Bone marrow (tissue), 2 donors: ENCODE data around the gene GAGE13.
"Not testable (repeated sequence)": the region's sequence is repeated elsewhere in the genome, so short reads cannot be mapped to it uniquely, and the experiment has no call there.

Experiments used
- DNase-seq, 2 donors: peaks; one replicate each; lab custom pipeline; 2025; lab: John Stamatoyannopoulos, UW

Gene GAGE13

DNA sequence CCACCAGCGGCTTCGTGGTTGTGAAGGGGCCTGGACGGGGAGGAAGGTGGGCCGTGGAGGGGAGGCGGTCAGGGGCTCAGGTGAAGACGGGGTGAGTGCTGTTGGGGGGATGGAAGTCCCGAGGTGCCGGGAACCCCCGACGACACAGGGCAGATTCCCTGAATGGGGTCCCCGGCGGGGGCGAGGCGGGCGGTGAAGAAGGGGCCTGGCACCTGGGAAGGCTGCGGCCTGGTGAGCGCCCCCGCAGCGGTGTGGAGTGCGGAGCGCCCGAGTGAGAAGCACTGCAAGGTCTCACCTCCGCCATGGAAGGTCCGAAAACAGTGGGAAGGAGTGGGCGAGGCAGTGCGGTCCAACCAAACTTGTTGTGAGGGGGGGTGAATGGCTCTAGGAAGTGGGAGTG lies 459 bp downstream of the GAGE13 start:
- not testable (repeated sequence) for DNase-seq

DNA sequence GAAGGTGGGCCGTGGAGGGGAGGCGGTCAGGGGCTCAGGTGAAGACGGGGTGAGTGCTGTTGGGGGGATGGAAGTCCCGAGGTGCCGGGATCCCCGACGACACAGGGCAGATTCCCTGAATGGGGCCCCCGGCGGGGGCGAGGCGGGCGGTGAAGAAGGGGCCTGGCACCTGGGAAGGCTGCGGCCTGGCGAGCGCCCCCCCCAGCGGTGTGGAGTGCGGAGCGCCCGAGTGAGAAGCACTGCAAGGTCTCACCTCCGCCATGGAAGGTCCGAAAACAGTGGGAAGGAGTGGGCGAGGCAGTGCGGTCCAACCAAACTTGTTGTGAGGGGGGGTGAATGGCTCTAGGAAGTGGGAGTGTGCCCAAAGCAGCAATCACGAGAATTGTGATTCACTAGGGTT lies 10.1 kb downstream of the GAGE13 start:
- DNase-seq = not testable (repeated sequence)

DNA sequence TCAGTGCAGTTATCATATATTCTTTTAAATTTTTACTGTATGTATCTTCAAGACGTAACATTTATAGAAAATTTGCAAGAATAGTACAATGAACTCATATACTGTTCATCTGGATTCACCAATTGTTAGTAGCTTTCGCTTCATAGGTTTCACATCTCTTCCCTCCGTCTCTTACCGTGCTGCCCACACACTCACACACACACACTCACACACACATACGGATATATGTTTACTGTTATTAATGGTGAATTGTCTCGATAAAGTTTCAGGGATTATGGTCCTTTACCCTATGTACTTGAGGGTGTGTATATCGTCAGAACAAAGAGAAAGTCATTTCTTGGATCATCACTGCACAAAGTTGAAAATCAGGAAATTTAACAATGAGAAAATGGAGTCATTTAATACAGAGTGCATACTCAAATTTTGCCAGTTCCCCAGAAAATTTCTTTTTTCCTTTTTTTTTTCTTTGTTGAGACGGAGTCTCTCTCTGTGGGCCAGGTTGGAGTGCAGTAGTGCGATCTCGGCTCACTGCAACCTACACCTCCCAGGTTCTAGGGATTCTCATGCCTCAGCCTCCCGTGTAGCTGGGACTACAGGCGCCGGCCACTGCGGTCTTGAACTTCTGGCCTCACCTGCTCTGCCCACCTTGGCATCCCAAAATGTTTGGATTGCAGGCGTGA lies 13.3 kb downstream of the GAGE13 start:
- DNase-seq = not testable (repeated sequence)

DNA sequence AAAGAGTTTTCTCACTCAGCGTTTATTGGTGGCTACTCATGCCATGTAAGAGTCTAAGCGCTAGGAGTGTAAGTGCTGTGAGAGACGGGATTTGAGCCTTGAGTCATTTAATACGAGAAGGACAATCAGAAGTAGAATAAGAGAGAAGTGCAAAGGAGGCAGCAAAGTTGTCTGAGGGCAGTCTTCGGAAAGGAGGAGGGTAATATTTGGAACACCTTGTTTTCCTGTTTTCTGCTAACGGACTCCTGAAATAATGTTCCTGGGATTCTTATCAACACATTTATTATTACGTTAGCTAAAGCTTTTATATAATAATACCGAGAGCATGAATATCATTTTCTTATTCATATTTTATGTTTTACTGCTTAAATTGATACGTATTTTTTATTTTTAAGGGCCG lies 14.0 kb downstream of the GAGE13 start:
- DNase-seq = not testable (repeated sequence)

DNA sequence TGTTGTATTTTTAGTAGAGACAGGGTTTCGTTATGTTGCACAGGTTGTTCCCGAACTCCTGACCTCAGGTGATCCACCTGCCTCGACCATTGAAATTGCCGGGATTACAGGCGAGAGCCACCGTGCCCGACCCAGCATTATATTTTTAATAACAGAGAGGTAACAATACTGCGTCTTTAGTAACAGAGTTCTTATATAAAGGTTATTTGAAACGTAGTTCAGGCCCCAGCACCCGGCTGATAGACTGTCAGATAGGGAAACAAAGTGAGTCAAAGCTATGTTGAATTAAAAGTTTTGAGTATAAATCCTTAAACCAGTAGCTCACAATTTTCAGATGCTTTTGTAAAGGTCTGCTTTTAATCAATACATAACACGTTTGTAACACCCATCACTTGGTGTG lies 14.8 kb downstream of the GAGE13 start:
- not testable (repeated sequence) for DNase-seq
